SJCRH30 (cell line): ENCODE data around the gene SLC26A6. TPM values are rescaled to one million over a fixed set of nuclear protein-coding genes. Genes with fewer than 3 reads are reported as not detected.

Source experiments
- DNase-seq, 2 experiments: peaks; one replicate each; pipeline ENCODE4 v3.0.0-alpha.2; 2015 to 2020
- H3K27ac ChIP-seq: fragments of 250-450 bp; sonication (Bioruptor Pico); 2 replicates; pipeline ENCODE4 v1.5.1; 2020; ENCODE audit warnings: mild to moderate bottlenecking, moderate library complexity
- H3K27me3 ChIP-seq: fragments of 250-450 bp; sonication (Bioruptor Pico); 2 replicates; pipeline ENCODE4 v1.5.1; 2020; ENCODE audit warnings: mild to moderate bottlenecking, moderate library complexity
- H3K36me3 ChIP-seq: fragments of 250-450 bp; sonication (Bioruptor Pico); 2 replicates; pipeline ENCODE4 v1.5.1; 2020; ENCODE audit warnings: mild to moderate bottlenecking, moderate library complexity
- H3K4me1 ChIP-seq: fragments of 250-450 bp; sonication (Bioruptor Pico); 2 replicates; pipeline ENCODE4 v1.5.1; 2020; ENCODE audit warnings: mild to moderate bottlenecking, moderate library complexity
- H3K4me3 ChIP-seq: fragments of 250-450 bp; sonication (Bioruptor Pico); 2 replicates; pipeline ENCODE4 v1.5.1; 2020; ENCODE audit warnings: mild to moderate bottlenecking, moderate library complexity
- H3K9me3 ChIP-seq: fragments of 250-450 bp; sonication (Bioruptor Pico); replicated peaks from 2 replicates; pipeline ENCODE4 v1.5.1; 2020; ENCODE audit warnings: mild to moderate bottlenecking, moderate library complexity
- total RNA-seq: library from RNA; depleted of rRNA; stranded (reverse); fragments of >200 nt; shearing (Covaris generic); gene quantifications from 2 replicates; pipeline ENCODE4 v1.2.3, GENCODE V29; 2014

Gene SLC26A6
- total RNA-seq, 1 experiment from 2014 or later: 18.9 TPM

DNA sequence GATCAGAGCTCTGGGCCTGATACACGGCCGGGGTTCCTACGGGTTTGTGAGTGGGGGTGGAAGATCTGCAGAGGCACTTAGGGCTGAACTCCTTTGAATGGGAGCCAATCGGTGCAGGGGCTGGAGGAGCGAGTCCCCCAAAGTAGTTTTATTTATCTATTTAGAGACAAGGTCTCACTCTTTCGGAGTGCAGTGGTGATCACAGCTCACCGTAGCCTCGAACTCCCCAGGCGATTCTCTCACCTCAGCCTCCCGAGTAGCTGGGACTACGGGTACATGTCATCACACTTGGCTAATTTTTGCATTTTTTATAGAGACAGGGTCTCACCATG, 29.0 kb upstream of the SLC26A6 start:
- Histone ChIP-seq H3K4me1 (no peaks in the 10 kb centered on the region), H3K27me3 (no peaks in the 10 kb centered on the region), H3K27ac (no peak overlapping the region), H3K9me3 (peaks cover 3% of the 10 kb centered on the region; the same call in 1 of the 2 replicates), H3K4me3 (peak overlapping the region; percentile 71), H3K36me3 (no peaks in the 10 kb centered on the region)
- no peak for DNase-seq

DNA sequence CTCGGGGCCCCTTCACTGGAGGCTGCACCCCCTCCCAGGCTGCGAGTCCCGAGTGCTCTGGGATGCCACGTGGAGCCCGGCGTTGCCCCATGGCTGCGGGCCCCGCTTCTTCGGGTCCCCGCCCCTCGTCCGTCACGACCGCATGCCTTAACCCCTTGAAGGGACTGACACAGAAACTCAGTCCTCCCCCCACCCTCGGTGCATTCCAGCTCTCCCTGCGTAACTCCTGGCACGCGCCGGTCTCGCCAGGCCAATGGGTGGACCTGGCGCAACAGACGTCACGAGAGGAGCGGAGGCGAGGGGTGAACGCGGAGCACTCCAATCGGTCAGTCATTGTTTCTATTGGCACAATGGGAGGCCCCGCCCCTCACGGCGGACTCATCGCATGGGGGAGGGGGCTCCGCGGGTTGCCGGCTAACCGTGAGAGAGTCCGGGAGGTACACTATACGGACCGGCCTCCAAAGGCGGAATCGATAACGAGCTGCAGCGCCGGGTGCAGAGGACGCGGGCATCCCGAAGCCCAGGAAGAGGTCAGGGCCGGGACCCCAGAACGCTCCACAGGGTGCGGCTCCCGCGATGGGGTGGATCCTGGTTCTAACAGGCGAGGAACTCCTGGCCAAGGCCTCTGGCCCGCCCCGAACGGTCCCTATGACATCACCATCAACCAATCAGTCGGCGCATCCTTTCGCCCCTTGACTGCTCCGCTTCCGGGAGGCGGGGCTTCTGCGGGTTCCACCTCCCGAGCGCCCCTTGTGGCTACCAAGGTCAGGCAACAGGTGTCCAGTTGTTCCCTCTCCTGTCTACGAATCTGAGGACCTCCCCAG, 28.4 kb upstream of the SLC26A6 start:
- H3K27me3 ChIP-seq: no peaks in the 10 kb centered on the region
- peaks cover 3% of the 10 kb centered on the region; the same call in 1 of the 2 replicates for H3K9me3 ChIP-seq
- no peaks in the 10 kb centered on the region for H3K36me3 ChIP-seq
- peak overlapping the region; percentile 71 for H3K4me3 ChIP-seq
- peak; percentile 97 to 99 for DNase-seq
- peak overlapping the region; percentile 76 for H3K27ac ChIP-seq
- no peaks in the 10 kb centered on the region for H3K4me1 ChIP-seq

DNA sequence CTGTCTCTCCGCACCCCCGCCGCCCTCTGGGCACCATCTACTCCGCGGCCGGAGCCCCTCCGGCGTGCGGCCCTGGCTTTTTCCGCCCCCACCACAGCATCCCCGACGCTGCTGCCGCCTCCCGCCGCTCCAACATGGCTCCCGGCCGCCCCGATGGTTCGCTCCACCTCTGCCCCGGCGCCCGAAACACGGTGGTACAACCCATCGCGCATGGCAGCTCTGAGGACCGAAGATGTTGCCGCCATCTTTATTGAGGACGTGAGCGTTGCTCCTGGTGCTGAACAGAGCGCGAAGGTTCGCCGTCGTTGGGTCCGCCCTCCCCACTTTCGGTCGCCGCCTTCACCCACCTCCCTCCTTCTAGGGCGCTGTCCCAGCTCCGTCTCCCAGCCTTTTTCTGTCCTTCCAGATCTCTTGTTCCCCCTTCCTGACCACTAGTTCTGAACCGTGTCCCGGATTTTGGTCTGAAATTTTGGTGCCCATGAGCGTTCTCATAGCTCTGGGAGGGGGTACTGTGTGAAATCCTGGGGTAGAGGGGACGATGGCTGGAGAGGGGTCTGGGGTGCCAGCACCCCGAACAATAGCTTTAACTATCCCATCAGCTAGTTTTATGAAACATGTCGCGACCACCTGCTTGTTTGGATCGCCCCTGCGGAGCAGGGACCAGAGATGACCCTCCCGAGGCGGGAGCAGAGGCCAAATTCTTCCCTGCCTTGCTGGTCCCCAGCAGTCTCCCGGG, 27.7 kb upstream of the SLC26A6 start, which contains the start of gene CELSR3:
TSS of gene CELSR3 (minus strand) at position 134 of the 736 bp plus-strand sequence. CDS start 252 bp downstream, outside the sequence.
- DNase-seq: no peak
- Histone ChIP-seq H3K27me3 (no peaks in the 10 kb centered on the region), H3K9me3 (peaks cover 3% of the 10 kb centered on the region; the same call in 1 of the 2 replicates), H3K4me3 (peak within 1 kb of the TSS; percentile 71), H3K4me1 (no peaks in the 10 kb centered on the region), H3K27ac (peak within 1 kb of the TSS; percentile 76), H3K36me3 (no peaks in the 10 kb centered on the region)

DNA sequence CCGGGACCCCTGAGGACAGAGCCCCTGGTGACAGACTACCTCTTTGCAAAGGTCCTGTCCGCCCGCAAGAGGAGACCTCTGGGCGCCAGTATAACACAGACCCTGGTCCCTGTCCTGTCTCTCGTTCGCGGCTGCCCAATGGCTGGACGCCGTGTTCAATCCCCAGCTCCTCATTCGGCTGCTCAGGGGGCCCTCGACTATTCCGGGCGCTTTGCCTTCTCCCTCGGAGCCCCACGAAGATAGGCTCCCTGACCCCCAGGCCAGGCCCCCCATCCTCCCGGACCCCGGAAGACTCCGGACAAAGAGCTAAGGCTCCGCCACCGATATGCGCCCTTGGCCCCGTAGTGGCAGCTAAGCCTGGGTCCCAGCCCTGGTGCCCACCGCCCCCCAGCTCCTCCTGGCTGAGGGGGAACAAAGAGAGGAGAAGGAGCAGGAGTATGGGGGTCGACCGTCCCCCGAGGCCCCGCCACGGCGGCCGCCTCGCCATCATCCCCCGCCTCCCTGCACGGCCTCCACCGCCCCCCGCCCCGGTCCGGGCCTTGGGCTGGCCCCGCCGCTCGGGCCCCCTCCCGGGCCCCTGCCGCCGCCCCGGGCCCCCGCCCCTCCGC, 27.0 kb upstream of the SLC26A6 start:
- H3K36me3 ChIP-seq: no peaks in the 10 kb centered on the region
- no peak for DNase-seq
- no peaks in the 10 kb centered on the region for H3K27me3 ChIP-seq
- no peak overlapping the region for H3K4me3 ChIP-seq
- H3K9me3 ChIP-seq: peaks cover 3% of the 10 kb centered on the region; the same call in 1 of the 2 replicates
- H3K27ac ChIP-seq: no peak overlapping the region
- H3K4me1 ChIP-seq: no peaks in the 10 kb centered on the region

DNA sequence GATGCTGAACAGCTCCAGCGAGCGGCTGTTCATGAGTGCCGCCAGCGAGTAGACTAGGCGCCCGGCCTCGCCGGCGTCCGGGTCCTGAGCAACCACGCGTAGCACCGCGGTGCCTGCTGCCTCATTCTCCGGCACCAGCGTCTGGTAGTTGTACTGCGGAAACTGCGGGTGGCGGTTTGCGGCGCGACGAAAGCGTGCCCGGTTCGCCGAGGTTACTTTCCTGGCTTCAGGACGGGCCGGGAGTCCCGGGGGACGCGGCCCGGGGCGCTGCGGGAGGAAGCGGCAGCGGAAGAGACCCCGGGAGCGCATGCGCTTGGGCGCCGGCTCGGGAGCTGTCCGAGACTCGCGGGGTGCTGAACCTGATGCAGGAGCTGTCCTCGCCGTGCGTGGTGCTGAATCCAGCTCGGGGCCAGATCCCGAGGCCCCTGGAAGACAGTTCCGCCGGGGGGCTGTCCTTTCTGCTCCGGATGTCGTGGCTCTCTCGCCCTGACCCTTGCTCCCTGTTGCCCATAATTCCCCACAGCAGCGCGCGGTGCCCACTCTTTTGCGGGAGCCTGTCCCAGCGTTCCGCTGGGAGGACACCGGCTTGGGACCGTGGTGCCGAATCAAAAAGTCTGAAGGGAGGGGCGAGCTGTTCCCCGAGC, 26.4 kb upstream of the SLC26A6 start:
- no peaks in the 10 kb centered on the region for H3K27me3 ChIP-seq
- H3K4me1 ChIP-seq: no peaks in the 10 kb centered on the region
- H3K4me3 ChIP-seq: no peak overlapping the region
- H3K9me3 ChIP-seq: peaks cover 3% of the 10 kb centered on the region; the same call in 1 of the 2 replicates
- H3K36me3 ChIP-seq: no peaks in the 10 kb centered on the region
- H3K27ac ChIP-seq: no peak overlapping the region
- DNase-seq: peak in 1 of 2 experiments; percentile 27

DNA sequence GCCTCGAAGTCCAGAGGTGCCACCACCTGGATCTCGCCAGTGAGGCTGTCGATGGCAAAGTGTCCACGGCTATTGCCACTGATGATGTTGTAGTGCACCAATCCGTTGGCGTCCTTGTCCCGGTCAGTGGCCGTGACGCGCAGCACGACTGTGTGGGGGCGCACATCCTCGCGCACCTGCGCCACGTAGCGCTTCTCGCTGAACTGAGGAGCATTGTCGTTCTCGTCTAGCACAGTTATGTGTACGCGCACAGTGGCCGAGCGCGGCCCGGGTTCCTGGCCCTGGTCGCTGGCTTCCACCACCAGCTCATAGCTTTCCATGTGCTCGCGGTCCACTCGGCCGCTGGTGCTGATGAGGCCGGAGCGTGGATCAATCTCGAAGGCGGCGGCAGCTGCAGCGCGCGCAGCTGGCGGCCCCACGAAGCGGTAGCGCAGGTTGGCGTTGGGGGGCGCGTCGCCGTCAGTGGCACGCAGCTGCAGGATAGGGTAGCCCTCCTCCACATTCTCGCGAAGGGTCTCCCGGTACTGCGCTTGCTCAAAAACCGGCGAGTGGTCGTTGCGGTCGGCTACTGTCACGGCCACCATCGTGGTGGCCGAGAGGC, 25.6 kb upstream of the SLC26A6 start:
- no peak overlapping the region for H3K4me3 ChIP-seq
- no peaks in the 10 kb centered on the region for H3K36me3 ChIP-seq
- H3K4me1 ChIP-seq: no peaks in the 10 kb centered on the region
- no peaks in the 10 kb centered on the region for H3K27me3 ChIP-seq
- no peak overlapping the region for H3K27ac ChIP-seq
- peaks cover 3% of the 10 kb centered on the region; the same call in 1 of the 2 replicates for H3K9me3 ChIP-seq
- DNase-seq: no peak

DNA sequence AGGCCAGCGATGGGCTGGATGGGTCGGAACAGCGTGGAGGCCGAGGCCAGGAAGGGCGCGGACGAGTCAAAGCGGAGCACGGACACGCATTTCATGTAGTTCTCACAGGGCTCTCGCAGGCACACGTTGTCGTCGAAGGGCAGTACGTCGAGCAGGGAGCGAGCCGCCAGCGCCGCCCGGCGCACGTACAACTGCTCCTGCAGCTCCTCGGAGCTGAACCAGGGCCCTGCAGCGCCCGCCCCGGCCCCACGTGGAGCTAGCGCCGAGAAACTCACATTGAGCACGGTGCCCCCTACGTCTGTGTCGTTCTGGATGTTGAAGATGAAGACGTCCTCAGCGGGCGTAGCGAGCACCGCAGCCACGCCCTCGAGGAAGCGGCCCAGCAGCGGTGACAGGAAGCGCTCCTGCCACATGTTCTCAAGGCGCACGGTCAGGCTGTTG, 21.6 kb upstream of the SLC26A6 start:
- H3K36me3 ChIP-seq: no peaks in the 10 kb centered on the region
- no peak overlapping the region for H3K27ac ChIP-seq
- no peak overlapping the region for H3K4me3 ChIP-seq
- H3K9me3 ChIP-seq: peaks cover 1% of the 10 kb centered on the region; the same call in 1 of the 2 replicates
- DNase-seq: no peak
- no peaks in the 10 kb centered on the region for H3K4me1 ChIP-seq
- H3K27me3 ChIP-seq: no peaks in the 10 kb centered on the region

DNA sequence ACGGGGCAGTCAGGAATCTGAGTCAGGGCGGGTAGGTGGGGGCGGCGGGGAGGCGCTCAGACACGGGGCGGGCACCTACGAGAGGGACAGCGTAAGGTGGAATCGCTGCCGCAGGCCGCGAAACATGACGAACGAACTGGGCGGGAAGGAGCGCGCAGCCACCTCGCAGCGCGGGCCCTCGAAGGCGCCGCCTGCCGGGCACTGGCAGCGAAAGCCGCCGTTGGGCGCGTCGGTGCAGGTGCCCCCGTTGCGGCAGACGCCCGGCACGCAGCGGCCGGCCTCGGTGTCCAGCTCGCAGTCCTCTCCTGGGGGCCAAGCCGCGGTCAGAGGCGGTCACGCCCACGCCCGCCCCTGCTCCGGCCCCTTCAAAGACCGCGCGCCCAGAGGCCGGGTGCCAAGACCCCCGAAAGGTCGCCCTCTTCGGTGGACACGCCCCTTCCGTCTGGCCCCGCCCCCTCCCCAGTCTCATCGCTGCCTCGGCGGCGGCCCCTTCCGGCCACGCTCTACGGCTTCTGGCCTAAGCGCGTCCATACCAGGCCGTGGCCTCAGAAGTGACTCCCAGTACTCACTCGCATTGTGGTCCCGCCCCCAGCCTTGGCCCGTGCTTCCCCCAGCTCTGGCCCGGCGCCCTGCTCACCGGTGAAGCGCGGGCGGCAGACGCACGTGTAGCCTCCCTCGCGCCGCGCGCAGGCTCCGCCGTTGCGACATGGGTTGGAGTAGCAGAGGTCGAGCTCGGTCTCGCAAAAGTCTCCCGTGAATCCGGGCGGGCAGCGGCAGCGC, 21.0 kb upstream of the SLC26A6 start:
- Histone ChIP-seq H3K4me3 (no peak overlapping the region), H3K27me3 (no peaks in the 10 kb centered on the region), H3K4me1 (no peaks in the 10 kb centered on the region), H3K36me3 (no peaks in the 10 kb centered on the region), H3K9me3 (no peaks in the 10 kb centered on the region), H3K27ac (no peak overlapping the region)
- DNase-seq: no peak

DNA sequence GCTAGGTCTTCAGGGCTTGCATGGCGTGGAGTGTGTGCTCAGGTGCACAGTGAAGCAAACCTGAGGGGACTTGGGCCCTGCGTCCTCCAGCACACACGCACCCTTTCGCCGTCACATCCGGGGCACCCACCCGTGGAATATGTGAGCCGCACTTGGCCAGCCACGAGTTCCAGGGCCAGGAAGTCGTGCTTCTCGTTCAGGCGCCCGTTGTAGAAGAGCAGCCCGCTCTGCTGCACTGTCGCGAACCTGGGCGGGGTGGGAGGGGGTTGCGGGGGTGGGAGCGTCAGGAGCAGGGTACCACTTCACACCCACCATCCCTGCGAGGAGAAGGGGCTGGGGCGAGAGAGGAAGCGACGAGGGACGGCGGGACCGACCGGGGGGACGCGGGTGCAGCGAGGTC, 20.3 kb upstream of the SLC26A6 start:
- H3K36me3 ChIP-seq: no peaks in the 10 kb centered on the region
- no peak overlapping the region for H3K27ac ChIP-seq
- no peak for DNase-seq
- no peaks in the 10 kb centered on the region for H3K27me3 ChIP-seq
- no peaks in the 10 kb centered on the region for H3K9me3 ChIP-seq
- no peaks in the 10 kb centered on the region for H3K4me1 ChIP-seq
- H3K4me3 ChIP-seq: no peak overlapping the region

DNA sequence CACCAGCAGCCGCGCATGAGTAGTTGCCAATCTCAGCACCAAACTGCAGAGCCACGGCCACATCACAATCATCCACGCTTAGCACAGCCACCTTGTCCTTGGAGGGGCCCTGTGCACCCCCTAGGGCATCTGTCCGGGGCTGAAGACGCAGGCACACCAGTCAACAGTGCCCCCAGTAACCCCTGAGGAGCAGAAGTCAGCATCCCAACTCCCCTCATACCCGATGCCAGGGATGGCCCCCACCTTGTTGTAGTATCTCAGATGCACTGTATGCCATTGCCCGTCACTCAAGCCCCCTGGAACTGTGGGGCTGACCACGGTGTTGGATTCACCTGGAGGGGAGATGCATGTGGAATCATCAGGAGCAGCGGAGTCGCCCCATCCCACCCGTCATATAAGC, 19.8 kb upstream of the SLC26A6 start:
- Histone ChIP-seq H3K27me3 (no peaks in the 10 kb centered on the region), H3K4me1 (no peaks in the 10 kb centered on the region), H3K27ac (no peak overlapping the region), H3K4me3 (no peak overlapping the region), H3K9me3 (no peaks in the 10 kb centered on the region), H3K36me3 (no peaks in the 10 kb centered on the region)
- DNase-seq: no peak

DNA sequence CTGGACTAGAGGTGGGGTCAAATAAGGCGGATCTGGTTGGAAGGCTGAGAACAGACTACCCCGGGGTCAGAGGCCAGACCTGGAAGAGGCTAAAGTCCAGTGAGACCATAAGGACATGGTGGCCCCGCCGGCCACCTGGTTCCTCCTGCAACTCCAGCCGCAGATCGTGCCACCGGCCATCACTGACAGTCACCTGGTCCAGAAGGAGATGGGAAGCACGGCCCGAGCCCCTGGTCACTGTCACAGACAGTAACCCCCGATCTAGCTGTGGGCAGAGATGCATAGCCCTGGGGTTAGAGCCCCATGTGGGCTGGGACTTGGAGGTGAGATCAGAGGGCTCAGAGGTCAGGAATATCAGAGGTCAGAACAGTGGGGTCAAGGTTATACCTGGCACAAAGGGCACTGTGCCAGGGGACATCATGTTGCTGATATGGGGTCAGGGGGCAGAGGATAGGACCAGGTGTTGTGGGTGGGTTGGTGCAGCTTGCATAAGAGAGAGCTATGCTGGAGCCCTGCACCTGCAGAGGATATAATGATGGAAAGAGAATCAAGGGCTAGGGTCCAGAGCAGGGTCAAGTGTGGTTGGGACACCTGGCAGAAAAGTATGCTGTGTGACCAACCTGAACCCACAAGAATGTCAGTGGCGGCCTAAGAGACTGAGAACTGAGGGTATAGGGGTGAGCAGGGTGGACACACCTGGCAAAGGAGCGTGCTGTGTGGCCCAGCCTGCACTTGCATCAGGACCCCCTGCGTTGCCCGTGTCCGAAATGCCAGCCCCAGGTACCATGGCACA, 17.9 kb upstream of the SLC26A6 start:
- H3K4me1 ChIP-seq: no peaks in the 10 kb centered on the region
- no peak for DNase-seq
- no peak overlapping the region for H3K4me3 ChIP-seq
- no peaks in the 10 kb centered on the region for H3K36me3 ChIP-seq
- H3K27ac ChIP-seq: no peak overlapping the region
- H3K9me3 ChIP-seq: no peaks in the 10 kb centered on the region
- H3K27me3 ChIP-seq: no peaks in the 10 kb centered on the region

DNA sequence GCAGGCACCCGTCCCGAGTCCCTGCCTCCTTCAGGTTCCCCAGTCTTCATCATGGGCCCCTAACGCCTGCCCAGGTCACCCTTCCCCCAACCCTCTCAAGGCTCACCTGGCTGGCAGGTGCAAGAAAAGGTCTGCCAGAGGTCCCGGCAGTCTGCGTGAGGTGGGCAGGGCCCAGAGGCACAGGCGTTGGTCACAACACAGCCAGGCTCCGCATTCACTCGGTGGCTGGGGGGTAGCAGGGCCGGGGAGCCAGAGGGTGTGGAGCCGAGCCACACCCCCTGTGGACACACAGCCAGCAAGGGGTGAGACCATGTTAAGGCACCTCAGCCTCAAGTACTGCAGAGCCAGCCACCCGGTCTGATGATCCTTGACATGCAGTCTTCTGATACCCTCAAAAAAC, 16.5 kb upstream of the SLC26A6 start:
- H3K4me3 ChIP-seq: no peak overlapping the region
- H3K36me3 ChIP-seq: no peaks in the 10 kb centered on the region

DNA sequence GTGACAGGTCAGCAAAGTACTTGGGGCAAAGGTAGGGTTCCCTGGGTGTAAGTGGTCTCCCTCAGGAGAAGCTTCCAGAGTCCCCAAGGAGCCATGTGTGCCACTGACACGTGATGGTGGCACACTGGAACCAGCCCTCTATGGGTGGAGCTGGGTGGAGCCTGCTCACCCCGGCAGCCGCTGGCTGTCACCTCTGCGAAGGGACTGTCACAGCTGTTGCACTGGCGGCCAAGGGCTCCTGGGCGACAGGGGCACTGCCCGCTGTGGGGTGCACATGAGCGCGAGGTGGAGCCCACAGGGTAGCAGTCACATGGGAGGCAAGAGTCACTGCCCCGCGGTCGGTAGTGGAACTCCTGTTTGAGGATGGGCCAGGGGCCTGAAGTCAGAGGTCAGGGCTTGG, 15.5 kb upstream of the SLC26A6 start:
- DNase-seq: no peak
- no peak overlapping the region for H3K27ac ChIP-seq
- H3K27me3 ChIP-seq: no peaks in the 10 kb centered on the region
- H3K9me3 ChIP-seq: no peaks in the 10 kb centered on the region
- H3K4me3 ChIP-seq: no peak overlapping the region
- no peaks in the 10 kb centered on the region for H3K36me3 ChIP-seq
- H3K4me1 ChIP-seq: no peaks in the 10 kb centered on the region

More for the DNA sequence above, 16.5 kb upstream of the SLC26A6 start:
- Histone ChIP-seq H3K9me3 (no peaks in the 10 kb centered on the region), H3K27ac (no peak overlapping the region), H3K27me3 (no peaks in the 10 kb centered on the region), H3K4me1 (no peaks in the 10 kb centered on the region)
- no peak for DNase-seq
